Cortex of kidney (tissue), 1 donor: Measurements from ENCODE around the gene VWC2.
"Not testable (repeated sequence)": the region's sequence is repeated elsewhere in the genome, so short reads cannot be mapped to it uniquely, and the experiment has no call there.

Source experiments
- DNase-seq: peaks from one replicate; lab custom pipeline; 2025; lab: John Stamatoyannopoulos, UW

Gene VWC2

GRCh38 chr7:49851614-49851934, 78.1 kb downstream of the VWC2 start:
- not testable (repeated sequence) for DNase-seq

- DNase-seq, result no peak
Observed at GRCh38 chr7:49852619-49853462, 79.4 kb downstream of the VWC2 start.

GRCh38 chr7:49855281-49855980, 82.0 kb downstream of the VWC2 start:
- no peak for DNase-seq

GRCh38 chr7:49860293-49860692, 86.9 kb downstream of the VWC2 start:
- DNase-seq, result no peak

- no peak for DNase-seq
Observed at GRCh38 chr7:49866076-49866735, 92.8 kb downstream of the VWC2 start.

GRCh38 chr7:49866910-49867309, 93.5 kb downstream of the VWC2 start:
- no peak for DNase-seq

- no peak for DNase-seq
Observed at GRCh38 chr7:49873420-49873819, 100.0 kb downstream of the VWC2 start.

GRCh38 chr7:49875336-49875735, 101.9 kb downstream of the VWC2 start:
- no peak for DNase-seq

GRCh38 chr7:49876202-49876601, 102.8 kb downstream of the VWC2 start:
- no peak for DNase-seq

- no peak for DNase-seq
Observed at GRCh38 chr7:49878089-49878488, 104.7 kb downstream of the VWC2 start.

- DNase-seq, result no peak
Observed at GRCh38 chr7:49878627-49879026, 105.2 kb downstream of the VWC2 start.

GRCh38 chr7:49883933-49884332, 110.5 kb downstream of the VWC2 start:
- DNase-seq, result no peak

GRCh38 chr7:49885593-49886285, 112.3 kb downstream of the VWC2 start:
- DNase-seq, result no peak

- DNase-seq, result no peak
Observed at GRCh38 chr7:49892481-49892880, 119.0 kb downstream of the VWC2 start.

GRCh38 chr7:49893131-49893530, 119.7 kb downstream of the VWC2 start:
- no peak for DNase-seq

- DNase-seq, result no peak
Observed at GRCh38 chr7:49894543-49894942, 121.1 kb downstream of the VWC2 start.

GRCh38 chr7:49911909-49912308, 138.5 kb downstream of the VWC2 start:
- no peak for DNase-seq

- no peak for DNase-seq
Observed at GRCh38 chr7:49926720-49927119, 153.3 kb downstream of the VWC2 start.

GRCh38 chr7:49927631-49928030, 154.2 kb downstream of the VWC2 start:
- DNase-seq, result no peak

GRCh38 chr7:49928787-49929186, 155.3 kb downstream of the VWC2 start:
- no peak for DNase-seq

GRCh38 chr7:49931627-49932026, 158.2 kb downstream of the VWC2 start:
- DNase-seq, result no peak

- no peak for DNase-seq
Observed at GRCh38 chr7:49937608-49938007, 164.2 kb downstream of the VWC2 start.
